Progenitor cell of endocrine pancreas (in vitro differentiated cells): ENCODE measurements around the gene C5orf24. TPM values are rescaled to one million over a fixed set of nuclear protein-coding genes. Genes with fewer than 3 reads are reported as not detected.
"Not testable (repeated sequence)": the region's sequence is repeated elsewhere in the genome, so short reads cannot be mapped to it uniquely, and the experiment has no call there.

Source experiments
- DNase-seq: peaks from one replicate; pipeline ENCODE4 v3.0.0; 2021; ENCODE audit warnings: low spot score; ENCODE audit not compliant: unreplicated experiment
- H3K27ac Mint-ChIP-seq: 2 replicates; pipeline ENCODE4 v1.8.0; 2021; ENCODE audit warnings: mild to moderate bottlenecking, moderate library complexity, mixed read lengths
- H3K27me3 Mint-ChIP-seq: 2 replicates; pipeline ENCODE4 v1.8.0; 2021; ENCODE audit warnings: mixed read lengths
- H3K36me3 Mint-ChIP-seq: 2 replicates; pipeline ENCODE4 v1.8.0; 2022; ENCODE audit warnings: mixed read lengths; ENCODE audit not compliant: insufficient read depth
- H3K4me1 Mint-ChIP-seq: 2 replicates; pipeline ENCODE4 v1.8.0; 2021; ENCODE audit warnings: low read depth, mixed read lengths
- H3K4me3 Mint-ChIP-seq: 2 replicates; pipeline ENCODE4 v1.8.0; 2021; ENCODE audit warnings: low read depth, mild to moderate bottlenecking, moderate library complexity, mixed read lengths
- H3K9me3 Mint-ChIP-seq: 2 replicates; pipeline ENCODE4 v1.8.0; 2021; ENCODE audit warnings: low read depth, mixed read lengths
- CTCF ChIP-seq: fragments of 200-600 bp; sonication (generic); IDR thresholded peaks from one replicate; pipeline ENCODE4 v1.5.0; 2021; ENCODE audit warnings: antibody characterized with exemption, mild to moderate bottlenecking; ENCODE audit not compliant: unreplicated experiment
- total RNA-seq: library from RNA; stranded (reverse); gene quantifications from 2 replicates; pipeline ENCODE4 v1.2.1, GENCODE V29; 2021

C5orf24 gene
- total RNA-seq, 1 donor from 2014 or later = 62.2 TPM

GRCh38 chr5:134825212-134825611 is 20.6 kb upstream of the C5orf24 start:
- H3K27me3 Mint-ChIP-seq = no peaks in the 10 kb centered on the region
- no peak overlapping the region for H3K4me3 Mint-ChIP-seq
- no peak for DNase-seq
- TF ChIP-seq CTCF = no peak
- peaks cover 7% of the 10 kb centered on the region for H3K36me3 Mint-ChIP-seq
- no peaks in the 10 kb centered on the region for H3K9me3 Mint-ChIP-seq
- H3K27ac Mint-ChIP-seq = no peak overlapping the region
- no peaks in the 10 kb centered on the region for H3K4me1 Mint-ChIP-seq

GRCh38 chr5:134833340-134834032 is 12.3 kb upstream of the C5orf24 start:
- H3K27ac Mint-ChIP-seq = peak overlapping the region; percentile 64
- H3K4me3 Mint-ChIP-seq = no peak overlapping the region
- peaks cover 12% of the 10 kb centered on the region for H3K36me3 Mint-ChIP-seq
- no peaks in the 10 kb centered on the region for H3K27me3 Mint-ChIP-seq
- no peaks in the 10 kb centered on the region for H3K9me3 Mint-ChIP-seq
- no peak for TF ChIP-seq CTCF
- H3K4me1 Mint-ChIP-seq = peaks cover 2% of the 10 kb centered on the region
- DNase-seq = no peak

GRCh38 chr5:134835623-134836022 is 10.1 kb upstream of the C5orf24 start:
- Mint-ChIP-seq H3K36me3 (peaks cover 21% of the 10 kb centered on the region), H3K4me3 (no peak overlapping the region), H3K27ac (no peak overlapping the region), H3K27me3 (no peaks in the 10 kb centered on the region), H3K9me3 (no peaks in the 10 kb centered on the region), H3K4me1 (peaks cover 3% of the 10 kb centered on the region)
- no peak for TF ChIP-seq CTCF
- DNase-seq = no peak

- DNase-seq = no peak
- TF ChIP-seq CTCF = no peak
- peaks cover 5% of the 10 kb centered on the region for H3K4me1 Mint-ChIP-seq
- peaks cover 22% of the 10 kb centered on the region for H3K36me3 Mint-ChIP-seq
- H3K27ac Mint-ChIP-seq = no peak overlapping the region
- no peaks in the 10 kb centered on the region for H3K27me3 Mint-ChIP-seq
- H3K4me3 Mint-ChIP-seq = no peak overlapping the region
- H3K9me3 Mint-ChIP-seq = no peaks in the 10 kb centered on the region
These were observed 8.1 kb upstream of the C5orf24 start for GRCh38 chr5:134837530-134838181.

- not testable (repeated sequence) for H3K27me3 Mint-ChIP-seq, H3K9me3 Mint-ChIP-seq, H3K4me1 Mint-ChIP-seq, H3K4me3 Mint-ChIP-seq, DNase-seq
- Mint-ChIP-seq H3K27ac (peak overlapping the region; percentile 41), H3K36me3 (peaks cover 22% of the 10 kb centered on the region)
These were observed 7.4 kb upstream of the C5orf24 start for GRCh38 chr5:134838361-134838760.

GRCh38 chr5:134840811-134841210 is 5.0 kb upstream of the C5orf24 start:
- Mint-ChIP-seq H3K36me3 (peaks cover 21% of the 10 kb centered on the region), H3K27me3 (no peaks in the 10 kb centered on the region), H3K9me3 (no peaks in the 10 kb centered on the region), H3K4me1 (peaks cover 7% of the 10 kb centered on the region), H3K4me3 (no peak overlapping the region), H3K27ac (no peak overlapping the region)
- no peak for DNase-seq
- no peak for TF ChIP-seq CTCF
